Esophagus squamous epithelium (tissue), 4 donors: ENCODE measurements around the gene DNAJB8.

ENCODE experiments used
- CTCF ChIP-seq, 6 experiments: fragments of 450-650 bp in 4 of 6; fragments of 200-600 bp in 2 of 6; sonication (generic) in 2 of 6; IDR thresholded peaks; one replicate each; pipeline ENCODE4 v1.5.1; 2016 to 2019; ENCODE audit warnings: antibody characterized with exemption in 6 of 6, mild to moderate bottlenecking in 4 of 6, moderate library complexity in 4 of 6
- POLR2A ChIP-seq, 4 donors: fragments of 450-650 bp; IDR thresholded peaks; one replicate each; pipeline ENCODE4 v1.6.1; 2017; ENCODE audit warnings: antibody characterized with exemption in 4 of 4, mild to moderate bottlenecking in 4 of 4, moderate library complexity in 3 of 4

GRCh38 chr3:128419311-128419710 is 47.4 kb downstream of the DNAJB8 start:
- TF ChIP-seq CTCF (IDR thresholded peaks at IDR 0.05) (no peak), POLR2A (IDR thresholded peaks at IDR 0.05) (no peak)
